ENCODE measurements around the gene CALN1. TPM values are rescaled to one million over a fixed set of nuclear protein-coding genes. Genes with fewer than 3 reads are reported as not detected.

The CALN1 gene
- total and polyA plus RNA-seq, 2 of the 8 experiments (the other 6 are each of a cell fraction or from before 2014, with no cell fraction given): 6.4 to 15.2 TPM

DNA sequence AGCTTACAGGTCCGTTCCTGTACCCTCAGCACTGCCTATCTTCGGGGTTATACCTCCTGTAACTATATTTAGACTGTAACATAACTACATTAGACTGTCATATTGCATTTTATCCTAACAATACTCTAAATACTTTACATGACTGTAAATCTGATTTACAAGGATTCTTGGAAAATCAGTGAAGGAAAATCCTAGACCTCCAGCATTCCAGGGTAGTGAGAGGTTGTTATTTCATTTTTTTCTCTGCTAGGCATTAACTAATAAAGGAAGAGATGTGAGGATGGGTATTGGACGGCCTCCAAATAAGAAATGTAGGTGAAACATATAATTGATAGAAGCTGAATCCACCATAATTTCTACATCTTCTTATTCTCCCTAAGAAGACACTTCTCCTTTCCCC, 569.4 kb downstream of the CALN1 start:
- Histone ChIP-seq H3K4me2 (ENCODE audit: insufficient read depth in 1 of 2, low read depth in 2 of 2, low read length in 2 of 2) (no peak overlapping the region), H2BK5ac (ENCODE audit: low read depth, low read length) (no peak overlapping the region), H2BK20ac (ENCODE audit: low read length) (no peak overlapping the region), H4K91ac (replicated peaks; ENCODE audit: insufficient read length, low read length) (no peak overlapping the region), H3K23me2 (ENCODE audit: low read depth, low read length) (no peaks in the 10 kb centered on the region), H3K79me2 (ENCODE audit: control insufficient read depth in 1 of 2, insufficient read depth in 2 of 2, low read length in 2 of 2) (no peaks in the 10 kb centered on the region), H2BK12ac (ENCODE audit: low read depth, low read length) (no peak overlapping the region), H3K56ac (replicated peaks; ENCODE audit: insufficient read length, low read depth, low read length) (no peak overlapping the region), H3K4ac (replicated peaks; ENCODE audit: insufficient read length, low read depth, low read length) (no peak overlapping the region), H4K20me1 (replicated peaks in 1 of 2; ENCODE audit: control insufficient read depth in 1 of 2, insufficient read depth in 2 of 2, low read length in 2 of 2) (peaks cover 0 to 1% of the 10 kb centered on the region in 2 experiments), H4K8ac (ENCODE audit: extremely low read depth, insufficient read depth, low read length) (no peak overlapping the region), H3K23ac (ENCODE audit: insufficient read length) (no peak overlapping the region), H4K5ac (ENCODE audit: insufficient read length, low read depth, low read length) (no peak overlapping the region), H2AFZ (ENCODE audit: low read length) (no peak overlapping the region), H3K14ac (ENCODE audit: insufficient read length) (no peak overlapping the region), H2BK15ac (ENCODE audit: low read length) (no peak overlapping the region), H3K79me1 (ENCODE audit: low read depth, low read length) (no peaks in the 10 kb centered on the region), H3K18ac (ENCODE audit: extremely low read depth, low read length) (no peak overlapping the region), H2BK120ac (replicated peaks; ENCODE audit: low read depth, low read length) (no peak overlapping the region), H3K9me3 (ENCODE audit: insufficient read depth in 2 of 2, low read depth in 1 of 2, low read length in 1 of 2) (no peaks in the 10 kb centered on the region), H3K4me3 (ENCODE audit: extremely low read depth in 1 of 4, insufficient read depth in 2 of 4, low read depth in 3 of 4, low read length in 4 of 4) (no peak overlapping the region), H3K36me3 (ENCODE audit: control insufficient read depth in 2 of 4, insufficient read depth in 4 of 4, low read length in 3 of 4) (no peaks in the 10 kb centered on the region), H3K27ac (ENCODE audit: low read depth, low read length) (no peak overlapping the region), H3K27me3 (replicated peaks in 1 of 4; ENCODE audit: control insufficient read depth in 3 of 4, extremely low read depth in 1 of 4, insufficient read depth in 3 of 4, low read length in 3 of 4) (no peaks in the 10 kb centered on the region), H2AK5ac (ENCODE audit: low read depth, low read length) (no peak overlapping the region), H3K9ac (replicated peaks in 1 of 4; ENCODE audit: extremely low read depth in 1 of 4, low read depth in 3 of 4, low read length in 3 of 4) (no peak overlapping the region), H3K4me1 (replicated peaks in 1 of 4; ENCODE audit: control insufficient read depth in 3 of 4, insufficient read depth in 4 of 4, low read length in 3 of 4) (peaks cover 0 to 8% (median 3%) of the 10 kb centered on the region in 4 experiments; a peak in 2 of 7 replicates)
- ChIA-PET POLR2A (ENCODE audit: partially characterized antibody) (no interaction called here), CTCF (ENCODE audit: partially characterized antibody) (interaction anchor here (0.7 to 2.3 kb wide), 8 partner anchors 9 to 91 kb away, joined by 3 to 8 read pairs (median 4); no protein-coding TSS in a partner anchor)
- no peak for FAIRE-seq
- DNase-seq (ENCODE audit: low read depth in 1 of 2, low spot score in 2 of 2): no peak
- TF ChIP-seq RFX5 (IDR thresholded peaks at IDR 0.05; ENCODE audit: borderline replicate concordance, low read depth, low read length) (no peak), GTF2F1 (IDR thresholded peaks at IDR 0.05; ENCODE audit: borderline replicate concordance, low read depth, low read length) (no peak), RXRA (IDR thresholded peaks at IDR 0.05; ENCODE audit: insufficient read depth, low read depth, low read length) (no peak), GABPA (IDR thresholded peaks at IDR 0.05; ENCODE audit: borderline replicate concordance, insufficient read depth, low read length) (no peak), YY1 (IDR thresholded peaks at IDR 0.05; ENCODE audit: low read depth, low read length) (no peak), JUND (IDR thresholded peaks at IDR 0.05; ENCODE audit: low read length) (no peak), POLR2AphosphoS5 (IDR thresholded peaks at IDR 0.05; ENCODE audit: low read depth, low read length) (no peak)
- WGBS, 2 experiments (ENCODE audit: extremely low coverage in 1 of 2, insufficient coverage in 1 of 2, insufficient read length in 1 of 2, insufficient replicate concordance in 2 of 2, low coverage in 1 of 2, low lambda C conversion rate in 2 of 2, missing lambda C conversion rate in 1 of 2): 89% methylated on average over 3 of the region's 3 CpGs; no CpG with 5 or more reads in 1 of the 2 experiments

All from H1 (cell line).